ENCODE data around the gene RAB40AL.
"Not testable (repeated sequence)": the region's sequence is repeated elsewhere in the genome, so short reads cannot be mapped to it uniquely, and the experiment has no call there.

Gene RAB40AL

GRCh38 chrX:102936972-102937371, at the start of gene RAB40AL:
Gene RAB40AL (plus strand): TSS chrX:102937272. CDS start chrX:102937319, 47 bp downstream.
- DNase-seq = not testable (repeated sequence)

GRCh38 chrX:102887687-102888086, 49.4 kb upstream of the RAB40AL start:
- no peak for DNase-seq

- DNase-seq = no peak
Observed at GRCh38 chrX:102892103-102892502, 45.0 kb upstream of the RAB40AL start.

GRCh38 chrX:102899940-102900916, 36.8 kb upstream of the RAB40AL start:
- DNase-seq = peak; percentile 63 to 67

GRCh38 chrX:102902355-102902754, 34.7 kb upstream of the RAB40AL start:
- no peak for DNase-seq

GRCh38 chrX:102930990-102931756, 5.9 kb upstream of the RAB40AL start:
- no peak for DNase-seq

- peak in 1 of 2 donors; percentile 19 for DNase-seq
Observed at GRCh38 chrX:102934624-102935023, 2.4 kb upstream of the RAB40AL start.

- DNase-seq = peak; percentile 23 to 51
Observed at GRCh38 chrX:102950908-102951866, 14.1 kb downstream of the RAB40AL start.

GRCh38 chrX:102957751-102958150, 20.7 kb downstream of the RAB40AL start:
- no peak for DNase-seq

GRCh38 chrX:102958794-102959193, 21.7 kb downstream of the RAB40AL start:
- DNase-seq = no peak

- no peak for DNase-seq
Observed at GRCh38 chrX:102959471-102959870, 22.4 kb downstream of the RAB40AL start.

GRCh38 chrX:102963955-102964354, 26.9 kb downstream of the RAB40AL start:
- DNase-seq = no peak

- no peak for DNase-seq
Observed at GRCh38 chrX:102964940-102965339, 27.9 kb downstream of the RAB40AL start.

GRCh38 chrX:102966701-102967100, 29.6 kb downstream of the RAB40AL start:
- DNase-seq = no peak

- DNase-seq = no peak
Observed at GRCh38 chrX:102968216-102968615, 31.1 kb downstream of the RAB40AL start.

- not testable (repeated sequence) for DNase-seq
Observed at GRCh38 chrX:102971536-102971935, 34.5 kb downstream of the RAB40AL start.

GRCh38 chrX:102975016-102975415, 37.9 kb downstream of the RAB40AL start:
- DNase-seq = no peak

- no peak for DNase-seq
Observed at GRCh38 chrX:102976286-102976685, 39.2 kb downstream of the RAB40AL start.

- DNase-seq = no peak
Observed at GRCh38 chrX:102976793-102977495, 39.9 kb downstream of the RAB40AL start.

GRCh38 chrX:102978594-102978993, 41.5 kb downstream of the RAB40AL start:
- no peak for DNase-seq

GRCh38 chrX:102979536-102979935, 42.5 kb downstream of the RAB40AL start:
- no peak for DNase-seq

- DNase-seq = no peak
Observed at GRCh38 chrX:102983205-102983604, 46.1 kb downstream of the RAB40AL start.
